Activated CD8-positive, alpha-beta T cell treated with anti-CD3 and anti-CD28 coated beads for 36 hours (primary cell): ENCODE data around the gene PLXNC1. TPM values are rescaled to one million over a fixed set of nuclear protein-coding genes. Genes with fewer than 3 reads are reported as not detected.

ENCODE experiments used
- ATAC-seq: fragments of 200-7000 bp; cut with Tn5 transposase; one replicate; pipeline ENCODE4 v1.10.0; 2021; ENCODE audit warnings: mild to moderate bottlenecking, moderate library complexity
- CTCF ChIA-PET: fragments of 350-600 bp; sonication (Branson Sonifier 250); formaldehyde crosslinking; loops from one replicate; lab custom pipeline; 2021; ENCODE audit warnings: antibody characterized with exemption; lab: Charles Lee
- POLR2A ChIA-PET: fragments of 350-600 bp; sonication (Branson Sonifier 250); formaldehyde crosslinking; loops from one replicate; lab custom pipeline; 2021; ENCODE audit warnings: antibody characterized with exemption; lab: Charles Lee
- DNase-seq: peaks from one replicate; pipeline ENCODE4 v3.0.0-alpha.2; 2020
- H3K27ac Mint-ChIP-seq: one replicate; pipeline ENCODE4 v1.8.0; 2021; ENCODE audit warnings: mild to moderate bottlenecking, mixed read lengths
- H3K27me3 Mint-ChIP-seq: one replicate; pipeline ENCODE4 v1.8.0; 2021; ENCODE audit warnings: mixed read lengths
- H3K36me3 Mint-ChIP-seq: one replicate; pipeline ENCODE4 v1.8.0; 2021; ENCODE audit warnings: low read depth, mixed read lengths
- H3K4me1 Mint-ChIP-seq: one replicate; pipeline ENCODE4 v1.8.0; 2021; ENCODE audit warnings: low read depth, mixed read lengths
- H3K4me3 Mint-ChIP-seq: one replicate; pipeline ENCODE4 v1.8.0; 2021; ENCODE audit warnings: mild to moderate bottlenecking, moderate library complexity, mixed read lengths
- H3K9me3 Mint-ChIP-seq: one replicate; pipeline ENCODE4 v1.8.0; 2021; ENCODE audit warnings: mixed read lengths
- CTCF ChIP-seq: fragments of 200-600 bp; IDR thresholded peaks from one replicate; pipeline ENCODE4 v1.8.0; 2022; ENCODE audit warnings: antibody characterized with exemption, mild to moderate bottlenecking
- intact Hi-C: fragments of 100-400 bp; cut with micrococcal nuclease; formaldehyde crosslinking; loops from one replicate; pipeline ENCODE4 v1.10.0; 2022
- total RNA-seq, 2 experiments: library from RNA; stranded (reverse); gene quantifications; one replicate each; pipeline ENCODE4 v1.2.3, GENCODE V29; 2021

PLXNC1 gene
- total RNA-seq, 2 experiments from 2014 or later = 8.8 to 9.5 TPM

GRCh38 chr12:94182986-94183707 is 34.8 kb downstream of the PLXNC1 start:
- peaks cover 3% of the 10 kb centered on the region for H3K36me3 Mint-ChIP-seq
- CTCF ChIA-PET = interaction anchor here (0.9 to 1.6 kb wide), 3 partner anchors 9 to 48 kb away, joined by 3 to 4 read pairs (median 3); no protein-coding TSS in a partner anchor
- no peak for DNase-seq
- intact Hi-C loops = no loop called here
- no peak for ATAC-seq
- no peak overlapping the region for H3K4me3 Mint-ChIP-seq
- TF ChIP-seq CTCF = no peak
- POLR2A ChIA-PET = interaction anchor here (1.2 kb wide), 1 partner anchor 10 kb away, joined by 3 read pairs; no protein-coding TSS in a partner anchor
- H3K27ac Mint-ChIP-seq = no peak overlapping the region
- no peaks in the 10 kb centered on the region for H3K27me3 Mint-ChIP-seq
- H3K9me3 Mint-ChIP-seq = peaks cover 3% of the 10 kb centered on the region
- H3K4me1 Mint-ChIP-seq = peaks cover 2% of the 10 kb centered on the region

GRCh38 chr12:94183708-94184379 is 35.5 kb downstream of the PLXNC1 start:
- Mint-ChIP-seq H3K4me1 (peaks cover 2% of the 10 kb centered on the region), H3K9me3 (no peaks in the 10 kb centered on the region), H3K4me3 (no peak overlapping the region), H3K36me3 (no peaks in the 10 kb centered on the region), H3K27ac (no peak overlapping the region), H3K27me3 (no peaks in the 10 kb centered on the region)
- ATAC-seq (no peak), DNase-seq (no peak)
- intact Hi-C loops = no loop called here
- ChIA-PET CTCF (interaction anchor here (0.9 to 1.6 kb wide), 3 partner anchors 9 to 48 kb away, joined by 3 to 4 read pairs (median 3); no protein-coding TSS in a partner anchor), POLR2A (no interaction called here)
- TF ChIP-seq CTCF = no peak

- intact Hi-C loops = no loop called here
- no peak overlapping the region for H3K27ac Mint-ChIP-seq
- H3K36me3 Mint-ChIP-seq = no peaks in the 10 kb centered on the region
- DNase-seq (no peak), ATAC-seq (no peak)
- CTCF ChIA-PET = interaction anchor here (1.7 kb wide), 1 partner anchor 11 kb away, joined by 4 read pairs; no protein-coding TSS in a partner anchor
- H3K27me3 Mint-ChIP-seq = no peaks in the 10 kb centered on the region
- TF ChIP-seq CTCF = no peak
- H3K4me1 Mint-ChIP-seq = peaks cover 2% of the 10 kb centered on the region
- H3K4me3 Mint-ChIP-seq = no peak overlapping the region
- no peaks in the 10 kb centered on the region for H3K9me3 Mint-ChIP-seq
- POLR2A ChIA-PET = interaction anchor here (0.7 to 1.6 kb wide), 2 partner anchors 12 to 17 kb away, joined by 3 read pairs; no protein-coding TSS in a partner anchor
These were observed 36.8 kb downstream of the PLXNC1 start for GRCh38 chr12:94184995-94185719.

- H3K27ac Mint-ChIP-seq = no peak overlapping the region
- CTCF ChIA-PET = interaction anchor here (1.7 kb wide), 1 partner anchor 10 kb away, joined by 4 read pairs; no protein-coding TSS in a partner anchor
- H3K27me3 Mint-ChIP-seq = no peaks in the 10 kb centered on the region
- no peak overlapping the region for H3K4me3 Mint-ChIP-seq
- no peak for ATAC-seq
- POLR2A ChIA-PET = interaction anchor here (0.7 to 1.6 kb wide), 2 partner anchors 13 to 17 kb away, joined by 3 read pairs; no protein-coding TSS in a partner anchor
- intact Hi-C loops = no loop called here
- no peak for DNase-seq
- peaks cover 4% of the 10 kb centered on the region for H3K9me3 Mint-ChIP-seq
- peaks cover 3% of the 10 kb centered on the region for H3K36me3 Mint-ChIP-seq
- H3K4me1 Mint-ChIP-seq = peaks cover 4% of the 10 kb centered on the region
- no peak for TF ChIP-seq CTCF
These were observed 37.4 kb downstream of the PLXNC1 start for GRCh38 chr12:94185801-94186200.
